Mesendoderm (in vitro differentiated cells): ENCODE results near the gene BBOF1.
"Not testable (repeated sequence)": the region's sequence is repeated elsewhere in the genome, so short reads cannot be mapped to it uniquely, and the experiment has no call there.

Experiments used
- DNase-seq: peaks from one replicate; pipeline ENCODE4 v3.0.0; 2013
- H2AK5ac ChIP-seq: 2 replicates; pipeline ENCODE4 v1.6.1; 2013; ENCODE audit warnings: low read length, inconsistent platforms
- H2BK120ac ChIP-seq: 2 replicates; pipeline ENCODE4 v1.6.1; 2013; ENCODE audit warnings: low read depth, mild to moderate bottlenecking, low read length, moderate library complexity, mixed read lengths
- H2BK15ac ChIP-seq: replicated peaks from 2 replicates; pipeline ENCODE4 v1.6.1; 2013; ENCODE audit warnings: low read depth, mild to moderate bottlenecking, moderate library complexity
- H2BK5ac ChIP-seq: 2 replicates; pipeline ENCODE4 v1.6.1; 2013; ENCODE audit warnings: low read length, inconsistent platforms
- H3K18ac ChIP-seq: 2 replicates; pipeline ENCODE4 v1.6.1; 2013; ENCODE audit warnings: mild to moderate bottlenecking, low read length, mixed read lengths
- H3K23ac ChIP-seq: one replicate; pipeline ENCODE4 v1.6.1; 2013; ENCODE audit warnings: low read length
- H3K27ac ChIP-seq: 2 replicates; pipeline ENCODE4 v1.5.1; 2013; ENCODE audit warnings: low read depth, mild to moderate bottlenecking, inconsistent platforms, low read length, moderate library complexity
- H3K27me3 ChIP-seq: 2 replicates; pipeline ENCODE4 v1.6.1; 2013; ENCODE audit warnings: low read length, control low read depth, mild to moderate bottlenecking, inconsistent platforms; ENCODE audit not compliant: insufficient read depth, poor library complexity
- H3K36me3 ChIP-seq: 2 replicates; pipeline ENCODE4 v1.6.1; 2013; ENCODE audit warnings: low read length, inconsistent platforms; ENCODE audit not compliant: control insufficient read depth, insufficient read depth
- H3K4ac ChIP-seq: one replicate; pipeline ENCODE4 v1.6.1; 2013; ENCODE audit warnings: low read depth, mild to moderate bottlenecking, low read length, moderate library complexity
- H3K4me1 ChIP-seq: 2 replicates; pipeline ENCODE4 v1.6.1; 2013; ENCODE audit warnings: low read depth, low read length, inconsistent platforms; ENCODE audit not compliant: control insufficient read depth
- H3K4me2 ChIP-seq: 2 replicates; pipeline ENCODE4 v1.6.1; 2013; ENCODE audit warnings: low read length
- H3K4me3 ChIP-seq: 2 replicates; pipeline ENCODE4 v1.5.1; 2013; ENCODE audit warnings: mild to moderate bottlenecking, low read length
- H3K56ac ChIP-seq: one replicate; pipeline ENCODE4 v1.6.1; 2013; ENCODE audit warnings: low read length
- H3K79me1 ChIP-seq: 2 replicates; pipeline ENCODE4 v1.6.1; 2013; ENCODE audit warnings: low read length, inconsistent platforms
- H3K79me2 ChIP-seq: 2 replicates; pipeline ENCODE4 v1.6.1; 2013; ENCODE audit warnings: mild to moderate bottlenecking, low read length; ENCODE audit not compliant: control insufficient read depth, insufficient read depth
- H3K9ac ChIP-seq: 2 replicates; pipeline ENCODE4 v1.6.1; 2013; ENCODE audit warnings: low read length, inconsistent platforms
- H4K5ac ChIP-seq: one replicate; pipeline ENCODE4 v1.6.1; 2013; ENCODE audit warnings: low read length
- H4K8ac ChIP-seq: one replicate; pipeline ENCODE4 v1.6.1; 2013; ENCODE audit warnings: low read depth, mild to moderate bottlenecking, control low read depth, low read length, moderate library complexity
- WGBS: extraction: QIAGEN DNeasy Blood & Tissue Kit; methylation state at CpG from one replicate; pipeline ENCODE4 v1.1.7; 2013; ENCODE audit warnings: low lambda C conversion rate, missing lambda C conversion rate; ENCODE audit not compliant: insufficient coverage; ENCODE audit errors: extremely low coverage; 5-methylcytosine and 5-hydroxymethylcytosine counted together

BBOF1 gene

GRCh38 chr14:73988656-73989055, 30.5 kb upstream of the BBOF1 start:
- not testable (repeated sequence) for H4K5ac ChIP-seq, H3K4ac ChIP-seq, H3K79me1 ChIP-seq, H2BK120ac ChIP-seq, H3K23ac ChIP-seq, H3K4me1 ChIP-seq, H3K56ac ChIP-seq, DNase-seq, H3K4me3 ChIP-seq, H4K8ac ChIP-seq, H3K27ac ChIP-seq, H2BK15ac ChIP-seq, H3K27me3 ChIP-seq, H2AK5ac ChIP-seq, H3K18ac ChIP-seq, H3K9ac ChIP-seq, H2BK5ac ChIP-seq, H3K36me3 ChIP-seq, H3K79me2 ChIP-seq, H3K4me2 ChIP-seq
- WGBS = no CpG with 5 or more reads among the region's 7 CpGs

GRCh38 chr14:73991092-73991491, 28.1 kb upstream of the BBOF1 start:
- Histone ChIP-seq H3K4me1 (no peaks in the 10 kb centered on the region), H3K23ac (no peak overlapping the region), H2AK5ac (no peak overlapping the region), H3K79me2 (no peaks in the 10 kb centered on the region), H2BK15ac (no peak overlapping the region), H3K56ac (no peak overlapping the region), H3K4ac (no peak overlapping the region), H2BK120ac (no peak overlapping the region), H3K79me1 (no peaks in the 10 kb centered on the region), H3K4me3 (no peak overlapping the region), H3K36me3 (no peaks in the 10 kb centered on the region), H3K9ac (no peak overlapping the region), H3K4me2 (no peak overlapping the region), H4K8ac (no peak overlapping the region), H4K5ac (no peak overlapping the region), H2BK5ac (no peak overlapping the region), H3K18ac (no peak overlapping the region), H3K27me3 (no peaks in the 10 kb centered on the region), H3K27ac (no peak overlapping the region)
- no peak for DNase-seq
- no CpG with 5 or more reads among the region's 4 CpGs for WGBS

- WGBS = no CpG with 5 or more reads among the region's 7 CpGs
- H3K27ac ChIP-seq = not testable (repeated sequence)
These were observed 24.2 kb upstream of the BBOF1 start for GRCh38 chr14:73994926-73995325.

GRCh38 chr14:73995977-73996378, 23.2 kb upstream of the BBOF1 start:
- no peak overlapping the region for H4K5ac ChIP-seq
- no peak overlapping the region for H2BK5ac ChIP-seq
- no peak for DNase-seq
- WGBS = no CpG with 5 or more reads among the region's 8 CpGs
- H3K27me3 ChIP-seq = no peaks in the 10 kb centered on the region
- no peaks in the 10 kb centered on the region for H3K4me1 ChIP-seq
- no peaks in the 10 kb centered on the region for H3K79me1 ChIP-seq
- no peak overlapping the region for H3K18ac ChIP-seq
- no peak overlapping the region for H2BK120ac ChIP-seq
- H3K9ac ChIP-seq = no peak overlapping the region
- H3K27ac ChIP-seq = no peak overlapping the region
- H2AK5ac ChIP-seq = no peak overlapping the region
- H2BK15ac ChIP-seq = no peak overlapping the region
- H3K23ac ChIP-seq = no peak overlapping the region
- H3K79me2 ChIP-seq = no peaks in the 10 kb centered on the region
- no peak overlapping the region for H3K56ac ChIP-seq
- no peak overlapping the region for H3K4me2 ChIP-seq
- H3K4ac ChIP-seq = no peak overlapping the region
- no peaks in the 10 kb centered on the region for H3K36me3 ChIP-seq
- no peak overlapping the region for H3K4me3 ChIP-seq
- no peak overlapping the region for H4K8ac ChIP-seq

More at GRCh38 chr14:73994926-73995325, 24.2 kb upstream of the BBOF1 start:
- H4K8ac ChIP-seq, H3K9ac ChIP-seq, H2AK5ac ChIP-seq, H3K4me2 ChIP-seq, H3K79me1 ChIP-seq, H3K4me3 ChIP-seq, H3K4ac ChIP-seq, H3K56ac ChIP-seq, H3K4me1 ChIP-seq, H2BK15ac ChIP-seq, H3K79me2 ChIP-seq, H2BK5ac ChIP-seq, H3K23ac ChIP-seq, H3K18ac ChIP-seq, H2BK120ac ChIP-seq, DNase-seq, H4K5ac ChIP-seq, H3K36me3 ChIP-seq, H3K27me3 ChIP-seq: not testable (repeated sequence)

- no CpG with 5 or more reads among the region's 2 CpGs for whole genome bisulfite sequencing
- Histone ChIP-seq H2BK120ac (no peak overlapping the region), H3K18ac (no peak overlapping the region), H3K4me1 (no peaks in the 10 kb centered on the region), H4K8ac (no peak overlapping the region), H3K27me3 (no peaks in the 10 kb centered on the region), H3K56ac (no peak overlapping the region), H3K27ac (no peak overlapping the region), H4K5ac (no peak overlapping the region), H3K4ac (no peak overlapping the region), H3K4me3 (no peak overlapping the region), H2BK5ac (no peak overlapping the region), H3K79me2 (no peaks in the 10 kb centered on the region), H3K23ac (no peak overlapping the region), H3K9ac (no peak overlapping the region), H3K79me1 (no peaks in the 10 kb centered on the region), H3K36me3 (no peaks in the 10 kb centered on the region), H3K4me2 (no peak overlapping the region), H2AK5ac (no peak overlapping the region), H2BK15ac (no peak overlapping the region)
- DNase-seq = no peak
These were observed 22.4 kb upstream of the BBOF1 start for GRCh38 chr14:73996731-73997107.

- H3K27me3 ChIP-seq = no peaks in the 10 kb centered on the region
- H2AK5ac ChIP-seq = no peak overlapping the region
- H4K8ac ChIP-seq = no peak overlapping the region
- no peaks in the 10 kb centered on the region for H3K79me1 ChIP-seq
- no peak for DNase-seq
- H3K9ac ChIP-seq = no peak overlapping the region
- no peaks in the 10 kb centered on the region for H3K4me1 ChIP-seq
- no CpG with 5 or more reads among the region's 1 CpG for WGBS
- no peak overlapping the region for H3K18ac ChIP-seq
- H3K4ac ChIP-seq = no peak overlapping the region
- no peak overlapping the region for H3K4me2 ChIP-seq
- H3K79me2 ChIP-seq = no peaks in the 10 kb centered on the region
- H3K36me3 ChIP-seq = no peaks in the 10 kb centered on the region
- H3K56ac ChIP-seq = no peak overlapping the region
- H2BK15ac ChIP-seq = no peak overlapping the region
- no peak overlapping the region for H2BK5ac ChIP-seq
- no peak overlapping the region for H4K5ac ChIP-seq
- no peak overlapping the region for H3K27ac ChIP-seq
- no peak overlapping the region for H3K23ac ChIP-seq
- H2BK120ac ChIP-seq = no peak overlapping the region
- no peak overlapping the region for H3K4me3 ChIP-seq
These were observed 21.8 kb upstream of the BBOF1 start for GRCh38 chr14:73997108-73997943.
